ENCODE data around the gene PHAX.
"Not testable (repeated sequence)": the region's sequence is repeated elsewhere in the genome, so short reads cannot be mapped to it uniquely, and the experiment has no call there.

DNA sequence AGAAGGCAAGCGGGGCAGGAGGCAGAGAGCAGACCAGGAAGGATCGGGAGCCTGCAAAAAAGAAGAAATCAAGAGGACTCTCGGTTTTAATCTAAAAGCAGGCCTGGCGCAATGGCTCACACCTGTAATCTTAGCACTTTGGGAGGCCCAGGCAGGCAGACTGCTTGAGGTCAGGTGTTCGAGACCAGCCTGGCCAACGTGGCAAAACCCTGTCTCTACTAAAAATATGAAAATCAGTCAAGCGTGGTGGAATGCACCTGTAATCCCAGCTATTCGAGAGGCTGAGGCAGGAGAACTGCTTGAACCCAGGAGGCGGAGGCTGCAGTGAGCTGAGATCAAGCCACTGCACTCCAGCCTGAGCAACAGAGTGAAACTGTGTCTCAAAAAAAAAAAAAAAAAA, 45.6 kb upstream of the PHAX start:
- TF ChIP-seq, protein P1, sequence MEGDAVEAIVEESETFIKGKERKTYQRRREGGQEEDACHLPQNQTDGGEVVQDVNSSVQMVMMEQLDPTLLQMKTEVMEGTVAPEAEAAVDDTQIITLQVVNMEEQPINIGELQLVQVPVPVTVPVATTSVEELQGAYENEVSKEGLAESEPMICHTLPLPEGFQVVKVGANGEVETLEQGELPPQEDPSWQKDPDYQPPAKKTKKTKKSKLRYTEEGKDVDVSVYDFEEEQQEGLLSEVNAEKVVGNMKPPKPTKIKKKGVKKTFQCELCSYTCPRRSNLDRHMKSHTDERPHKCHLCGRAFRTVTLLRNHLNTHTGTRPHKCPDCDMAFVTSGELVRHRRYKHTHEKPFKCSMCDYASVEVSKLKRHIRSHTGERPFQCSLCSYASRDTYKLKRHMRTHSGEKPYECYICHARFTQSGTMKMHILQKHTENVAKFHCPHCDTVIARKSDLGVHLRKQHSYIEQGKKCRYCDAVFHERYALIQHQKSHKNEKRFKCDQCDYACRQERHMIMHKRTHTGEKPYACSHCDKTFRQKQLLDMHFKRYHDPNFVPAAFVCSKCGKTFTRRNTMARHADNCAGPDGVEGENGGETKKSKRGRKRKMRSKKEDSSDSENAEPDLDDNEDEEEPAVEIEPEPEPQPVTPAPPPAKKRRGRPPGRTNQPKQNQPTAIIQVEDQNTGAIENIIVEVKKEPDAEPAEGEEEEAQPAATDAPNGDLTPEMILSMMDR (IDR thresholded peaks at IDR 0.05) = not testable (repeated sequence)
- TF ChIP-seq ZFX (IDR thresholded peaks at IDR 0.05; ENCODE audit: borderline replicate concordance) = not testable (repeated sequence)
